ENCODE data around the gene CCDC150. TPM values are rescaled to one million over a fixed set of nuclear protein-coding genes. Genes with fewer than 3 reads are reported as not detected.
"Not testable (repeated sequence)": the region's sequence is repeated elsewhere in the genome, so short reads cannot be mapped to it uniquely, and the experiment has no call there.

CCDC150 gene
- total RNA-seq, 2 donors from 2014 or later = 20.9 to 22.2 TPM

GRCh38 chr2:196736646-196737045 lies 97.1 kb downstream of the CCDC150 start:
- not testable (repeated sequence) for ATAC-seq (replicated peaks in 1 of 2); DNase-seq; H3K27ac Mint-ChIP-seq; H3K4me1 Mint-ChIP-seq (ENCODE audit: low read depth); H3K4me3 Mint-ChIP-seq; H3K27me3 Mint-ChIP-seq (ENCODE audit: low read depth)
- peaks cover 5 to 13% of the 10 kb centered on the region in 2 donors for H3K9me3 Mint-ChIP-seq
- peaks cover 10 to 37% of the 10 kb centered on the region in 2 donors for H3K36me3 Mint-ChIP-seq (ENCODE audit: insufficient read depth in 2 of 2)

GRCh38 chr2:196737046-196737445 lies 97.5 kb downstream of the CCDC150 start:
- Mint-ChIP-seq H3K27me3 (ENCODE audit: low read depth) (no peaks in the 10 kb centered on the region), H3K4me3 (no peak overlapping the region), H3K4me1 (ENCODE audit: low read depth) (no peaks in the 10 kb centered on the region), H3K27ac (no peak overlapping the region), H3K9me3 (peaks cover 5 to 13% of the 10 kb centered on the region in 2 donors), H3K36me3 (ENCODE audit: insufficient read depth in 2 of 2) (peaks cover 10 to 37% of the 10 kb centered on the region in 2 donors)
- no peak for DNase-seq
- no peak for ATAC-seq (replicated peaks in 1 of 2)

GRCh38 chr2:196739031-196739430 lies 99.5 kb downstream of the CCDC150 start:
- ATAC-seq (replicated peaks in 1 of 2) = no peak
- no peak overlapping the region for H3K4me3 Mint-ChIP-seq
- peaks cover 10 to 32% of the 10 kb centered on the region in 2 donors for H3K36me3 Mint-ChIP-seq (ENCODE audit: insufficient read depth in 2 of 2)
- no peaks in the 10 kb centered on the region for H3K4me1 Mint-ChIP-seq (ENCODE audit: low read depth)
- H3K27ac Mint-ChIP-seq = no peak overlapping the region
- DNase-seq = no peak
- peaks cover 5 to 13% of the 10 kb centered on the region in 2 donors for H3K9me3 Mint-ChIP-seq
- no peaks in the 10 kb centered on the region for H3K27me3 Mint-ChIP-seq (ENCODE audit: low read depth)

GRCh38 chr2:196742216-196742615 lies 102.7 kb downstream of the CCDC150 start:
- peaks cover 6 to 17% of the 10 kb centered on the region in 2 donors for H3K36me3 Mint-ChIP-seq (ENCODE audit: insufficient read depth in 2 of 2)
- no peak for DNase-seq
- ATAC-seq (replicated peaks in 1 of 2) = no peak
- peaks cover 2 to 5% of the 10 kb centered on the region in 2 donors for H3K9me3 Mint-ChIP-seq
- H3K27ac Mint-ChIP-seq = no peak overlapping the region
- H3K4me1 Mint-ChIP-seq (ENCODE audit: low read depth) = no peaks in the 10 kb centered on the region
- no peak overlapping the region for H3K4me3 Mint-ChIP-seq
- H3K27me3 Mint-ChIP-seq (ENCODE audit: low read depth) = no peaks in the 10 kb centered on the region

- Mint-ChIP-seq H3K36me3 (ENCODE audit: insufficient read depth in 2 of 2) (peaks cover 6 to 17% of the 10 kb centered on the region in 2 donors), H3K4me1 (ENCODE audit: low read depth) (no peaks in the 10 kb centered on the region), H3K9me3 (peaks cover 2 to 5% of the 10 kb centered on the region in 2 donors), H3K27me3 (ENCODE audit: low read depth) (no peaks in the 10 kb centered on the region), H3K4me3 (no peak overlapping the region), H3K27ac (no peak overlapping the region)
- ATAC-seq (replicated peaks in 1 of 2) (no peak), DNase-seq (no peak)
Observed at GRCh38 chr2:196742685-196743084, 103.2 kb downstream of the CCDC150 start.

GRCh38 chr2:196743165-196743564 lies 103.7 kb downstream of the CCDC150 start:
- Mint-ChIP-seq H3K27ac (no peak overlapping the region), H3K4me3 (no peak overlapping the region), H3K27me3 (ENCODE audit: low read depth) (no peaks in the 10 kb centered on the region), H3K36me3 (ENCODE audit: insufficient read depth in 2 of 2) (peaks cover 6 to 12% of the 10 kb centered on the region in 2 donors), H3K9me3 (peaks cover 2 to 4% of the 10 kb centered on the region in 2 donors), H3K4me1 (ENCODE audit: low read depth) (no peaks in the 10 kb centered on the region)
- ATAC-seq (replicated peaks in 1 of 2) (no peak), DNase-seq (no peak)

GRCh38 chr2:196745711-196746110 lies 106.2 kb downstream of the CCDC150 start:
- Mint-ChIP-seq H3K9me3 (peaks cover 0 to under 1% of the 10 kb centered on the region in 2 donors), H3K4me3 (no peak overlapping the region), H3K4me1 (ENCODE audit: low read depth) (no peaks in the 10 kb centered on the region), H3K27me3 (ENCODE audit: low read depth) (no peaks in the 10 kb centered on the region), H3K27ac (no peak overlapping the region), H3K36me3 (ENCODE audit: insufficient read depth in 2 of 2) (peaks cover 0 to 3% of the 10 kb centered on the region in 2 donors)
- DNase-seq = no peak
- ATAC-seq (replicated peaks in 1 of 2) = no peak

- ATAC-seq (replicated peaks in 1 of 2) (no peak), DNase-seq (no peak)
- H3K9me3 Mint-ChIP-seq = no peaks in the 10 kb centered on the region
Observed at GRCh38 chr2:196747400-196747799, 107.9 kb downstream of the CCDC150 start.

GRCh38 chr2:196748123-196748522 lies 108.6 kb downstream of the CCDC150 start:
- Mint-ChIP-seq H3K4me1 (ENCODE audit: low read depth) (no peaks in the 10 kb centered on the region), H3K27me3 (ENCODE audit: low read depth) (no peaks in the 10 kb centered on the region), H3K36me3 (ENCODE audit: insufficient read depth in 2 of 2) (peaks cover 0 to 2% of the 10 kb centered on the region in 2 donors), H3K4me3 (no peak overlapping the region), H3K27ac (peak overlapping the region; percentile 31), H3K9me3 (no peaks in the 10 kb centered on the region)
- DNase-seq (no peak), ATAC-seq (replicated peaks in 1 of 2) (no peak)

More at GRCh38 chr2:196747400-196747799, 107.9 kb downstream of the CCDC150 start:
- H3K4me3 Mint-ChIP-seq = no peak overlapping the region
- no peaks in the 10 kb centered on the region for H3K4me1 Mint-ChIP-seq (ENCODE audit: low read depth)
- H3K36me3 Mint-ChIP-seq (ENCODE audit: insufficient read depth in 2 of 2) = peaks cover 0 to 2% of the 10 kb centered on the region in 2 donors
- H3K27ac Mint-ChIP-seq = no peak overlapping the region
- H3K27me3 Mint-ChIP-seq (ENCODE audit: low read depth) = no peaks in the 10 kb centered on the region

- H3K36me3 Mint-ChIP-seq (ENCODE audit: insufficient read depth in 2 of 2) = peaks cover 1 to 10% of the 10 kb centered on the region in 2 donors
- H3K27me3 Mint-ChIP-seq (ENCODE audit: low read depth) = no peaks in the 10 kb centered on the region
- peaks cover 4 to 7% of the 10 kb centered on the region in 2 donors for H3K9me3 Mint-ChIP-seq
- ATAC-seq (replicated peaks in 1 of 2) = peak in 1 of 2 donors; percentile 24
- H3K27ac Mint-ChIP-seq = no peak overlapping the region
- no peak for DNase-seq
- no peak overlapping the region for H3K4me3 Mint-ChIP-seq
- H3K4me1 Mint-ChIP-seq (ENCODE audit: low read depth) = no peaks in the 10 kb centered on the region
Observed at GRCh38 chr2:196750291-196750923, 110.9 kb downstream of the CCDC150 start.

- Mint-ChIP-seq H3K4me3 (no peak overlapping the region), H3K9me3 (peaks cover 10 to 13% of the 10 kb centered on the region in 2 donors), H3K27ac (no peak overlapping the region), H3K27me3 (ENCODE audit: low read depth) (no peaks in the 10 kb centered on the region), H3K4me1 (ENCODE audit: low read depth) (no peaks in the 10 kb centered on the region), H3K36me3 (ENCODE audit: insufficient read depth in 2 of 2) (peaks cover 6 to 16% of the 10 kb centered on the region in 2 donors)
- ATAC-seq (replicated peaks in 1 of 2) = peak; percentile 83 to 86
- DNase-seq = peak; percentile 66 to 67
Observed at GRCh38 chr2:196750977-196751631, 111.6 kb downstream of the CCDC150 start.

- DNase-seq = no peak
- ATAC-seq (replicated peaks in 1 of 2) = no peak
- Mint-ChIP-seq H3K9me3 (peaks cover 19 to 20% of the 10 kb centered on the region in 2 donors), H3K4me3 (no peak overlapping the region), H3K4me1 (ENCODE audit: low read depth) (no peaks in the 10 kb centered on the region), H3K27me3 (ENCODE audit: low read depth) (no peaks in the 10 kb centered on the region), H3K27ac (no peak overlapping the region), H3K36me3 (ENCODE audit: insufficient read depth in 2 of 2) (peaks cover 18 to 49% of the 10 kb centered on the region in 2 donors)
Observed at GRCh38 chr2:196758474-196759377, 119.2 kb downstream of the CCDC150 start.

GRCh38 chr2:196759378-196759706 lies 119.8 kb downstream of the CCDC150 start:
- Mint-ChIP-seq H3K9me3 (peaks cover 13 to 16% of the 10 kb centered on the region in 2 donors), H3K27ac (no peak overlapping the region), H3K4me3 (no peak overlapping the region), H3K4me1 (ENCODE audit: low read depth) (no peaks in the 10 kb centered on the region), H3K36me3 (ENCODE audit: insufficient read depth in 2 of 2) (peaks cover 17 to 51% of the 10 kb centered on the region in 2 donors), H3K27me3 (ENCODE audit: low read depth) (no peaks in the 10 kb centered on the region)
- ATAC-seq (replicated peaks in 1 of 2) (no peak), DNase-seq (no peak)
